OCI-LY3 (cell line): Measurements from ENCODE around the gene KBTBD13.

Experiments
- EZH2phosphoT487 ChIP-seq: fragments of 200-600 bp; shearing (Covaris generic); IDR thresholded peaks from 2 replicates; pipeline ENCODE4 v1.6.1; 2018; ENCODE audit warnings: antibody characterized with exemption, mixed run types, low read depth
- TF ChIP-seq, protein P1 (sequence below): fragments of 200-600, 300-600 bp; sonication (generic); IDR thresholded peaks from 2 replicates; pipeline ENCODE4 v1.5.1; 2014; ENCODE audit warnings: antibody characterized with exemption, low read length, low read depth

- TF ChIP-seq, protein P1, sequence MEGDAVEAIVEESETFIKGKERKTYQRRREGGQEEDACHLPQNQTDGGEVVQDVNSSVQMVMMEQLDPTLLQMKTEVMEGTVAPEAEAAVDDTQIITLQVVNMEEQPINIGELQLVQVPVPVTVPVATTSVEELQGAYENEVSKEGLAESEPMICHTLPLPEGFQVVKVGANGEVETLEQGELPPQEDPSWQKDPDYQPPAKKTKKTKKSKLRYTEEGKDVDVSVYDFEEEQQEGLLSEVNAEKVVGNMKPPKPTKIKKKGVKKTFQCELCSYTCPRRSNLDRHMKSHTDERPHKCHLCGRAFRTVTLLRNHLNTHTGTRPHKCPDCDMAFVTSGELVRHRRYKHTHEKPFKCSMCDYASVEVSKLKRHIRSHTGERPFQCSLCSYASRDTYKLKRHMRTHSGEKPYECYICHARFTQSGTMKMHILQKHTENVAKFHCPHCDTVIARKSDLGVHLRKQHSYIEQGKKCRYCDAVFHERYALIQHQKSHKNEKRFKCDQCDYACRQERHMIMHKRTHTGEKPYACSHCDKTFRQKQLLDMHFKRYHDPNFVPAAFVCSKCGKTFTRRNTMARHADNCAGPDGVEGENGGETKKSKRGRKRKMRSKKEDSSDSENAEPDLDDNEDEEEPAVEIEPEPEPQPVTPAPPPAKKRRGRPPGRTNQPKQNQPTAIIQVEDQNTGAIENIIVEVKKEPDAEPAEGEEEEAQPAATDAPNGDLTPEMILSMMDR, result no peak
- no peak for TF ChIP-seq EZH2phosphoT487
Observed at GRCh38 chr15:65044724-65045481, 31.6 kb upstream of the KBTBD13 start, which contains the start of gene SLC51B.
